Measurements from ENCODE around the gene SLC25A38. TPM values are rescaled to one million over a fixed set of nuclear protein-coding genes. Genes with fewer than 3 reads are reported as not detected.

Gene SLC25A38
- total RNA-seq, 1 donor from 2014 or later = 20.6 TPM

DNA sequence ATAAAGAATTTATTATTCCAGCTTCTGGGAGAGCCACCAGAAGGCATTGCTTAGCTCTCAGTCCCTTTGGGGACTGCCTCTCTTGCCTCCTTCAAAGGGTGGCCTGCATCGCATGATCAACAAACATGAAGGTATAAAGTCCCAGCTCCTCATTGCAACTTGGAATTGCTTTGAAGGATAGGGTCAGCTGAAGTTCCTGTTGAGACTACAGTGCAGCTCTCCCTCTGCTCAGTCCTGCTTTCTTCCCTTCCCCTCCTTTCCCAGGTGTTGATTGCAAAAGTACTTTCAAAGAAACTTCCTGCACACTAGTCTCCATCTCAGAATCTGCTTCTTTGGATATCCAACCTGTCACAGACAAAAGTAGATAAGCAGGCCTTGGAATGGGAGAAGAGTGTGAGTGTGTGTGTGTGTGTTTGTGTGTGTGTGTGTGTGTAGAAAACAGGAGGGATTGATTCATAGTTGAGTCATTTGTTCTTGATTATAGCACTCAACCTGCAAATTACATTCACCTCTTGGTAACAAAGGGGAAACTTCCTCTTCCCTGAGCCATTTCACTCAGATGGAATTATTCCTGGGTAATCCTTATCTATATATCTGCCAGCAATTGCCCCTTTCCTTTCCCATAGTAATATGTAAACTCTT lies 40.0 kb upstream of the SLC25A38 start:
- H3K9me3 ChIP-seq = no peaks in the 10 kb centered on the region
- no peak for TF ChIP-seq POLR2AphosphoS5 (IDR thresholded peaks at IDR 0.05; ENCODE audit: insufficient read depth in 1 of 2, low read depth in 1 of 2)
- TF ChIP-seq, protein P1, sequence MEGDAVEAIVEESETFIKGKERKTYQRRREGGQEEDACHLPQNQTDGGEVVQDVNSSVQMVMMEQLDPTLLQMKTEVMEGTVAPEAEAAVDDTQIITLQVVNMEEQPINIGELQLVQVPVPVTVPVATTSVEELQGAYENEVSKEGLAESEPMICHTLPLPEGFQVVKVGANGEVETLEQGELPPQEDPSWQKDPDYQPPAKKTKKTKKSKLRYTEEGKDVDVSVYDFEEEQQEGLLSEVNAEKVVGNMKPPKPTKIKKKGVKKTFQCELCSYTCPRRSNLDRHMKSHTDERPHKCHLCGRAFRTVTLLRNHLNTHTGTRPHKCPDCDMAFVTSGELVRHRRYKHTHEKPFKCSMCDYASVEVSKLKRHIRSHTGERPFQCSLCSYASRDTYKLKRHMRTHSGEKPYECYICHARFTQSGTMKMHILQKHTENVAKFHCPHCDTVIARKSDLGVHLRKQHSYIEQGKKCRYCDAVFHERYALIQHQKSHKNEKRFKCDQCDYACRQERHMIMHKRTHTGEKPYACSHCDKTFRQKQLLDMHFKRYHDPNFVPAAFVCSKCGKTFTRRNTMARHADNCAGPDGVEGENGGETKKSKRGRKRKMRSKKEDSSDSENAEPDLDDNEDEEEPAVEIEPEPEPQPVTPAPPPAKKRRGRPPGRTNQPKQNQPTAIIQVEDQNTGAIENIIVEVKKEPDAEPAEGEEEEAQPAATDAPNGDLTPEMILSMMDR (IDR thresholded peaks at IDR 0.05) = no peak
- no peak for TF ChIP-seq POLR2A (IDR thresholded peaks at IDR 0.05)
- intact Hi-C loops (cut with DNase I) = no loop called here
- H3K36me3 ChIP-seq = no peaks in the 10 kb centered on the region
- H3K27me3 ChIP-seq = no peaks in the 10 kb centered on the region
- no peak for DNase-seq (ENCODE audit: extremely low spot score in 2 of 2)
- no peak overlapping the region for H3K27ac ChIP-seq
- no peaks in the 10 kb centered on the region for H3K4me1 ChIP-seq
- no peak overlapping the region for H3K4me3 ChIP-seq

DNA sequence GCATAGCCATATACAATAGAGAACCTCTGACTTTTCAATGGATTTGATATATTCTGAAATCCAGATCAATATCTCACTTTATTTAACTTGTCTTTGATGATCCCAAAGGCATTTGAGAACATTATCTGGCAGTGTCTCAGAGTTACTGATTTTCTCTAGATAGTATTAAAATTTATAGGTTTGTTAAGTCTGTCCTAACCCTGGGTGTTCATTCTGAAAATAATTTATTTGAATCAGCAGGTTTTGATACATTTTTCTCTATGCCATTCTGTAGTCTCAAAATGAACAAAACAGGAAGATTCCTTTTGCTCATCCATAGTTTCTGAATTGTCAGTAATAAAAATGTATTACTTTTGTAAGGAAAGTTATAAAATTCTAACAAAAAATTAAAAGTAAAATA lies 39.4 kb upstream of the SLC25A38 start:
- H3K4me1 ChIP-seq = no peaks in the 10 kb centered on the region
- H3K36me3 ChIP-seq = no peaks in the 10 kb centered on the region
- no peaks in the 10 kb centered on the region for H3K27me3 ChIP-seq
- no peaks in the 10 kb centered on the region for H3K9me3 ChIP-seq
- H3K4me3 ChIP-seq = no peak overlapping the region
- TF ChIP-seq, protein P1 (IDR thresholded peaks at IDR 0.05) = no peak
- TF ChIP-seq POLR2AphosphoS5 (IDR thresholded peaks at IDR 0.05; ENCODE audit: insufficient read depth in 1 of 2, low read depth in 1 of 2) (no peak), POLR2A (IDR thresholded peaks at IDR 0.05) (no peak)
- intact Hi-C loops (cut with DNase I) = no loop called here
- no peak for DNase-seq (ENCODE audit: extremely low spot score in 2 of 2)
- H3K27ac ChIP-seq = no peak overlapping the region

DNA sequence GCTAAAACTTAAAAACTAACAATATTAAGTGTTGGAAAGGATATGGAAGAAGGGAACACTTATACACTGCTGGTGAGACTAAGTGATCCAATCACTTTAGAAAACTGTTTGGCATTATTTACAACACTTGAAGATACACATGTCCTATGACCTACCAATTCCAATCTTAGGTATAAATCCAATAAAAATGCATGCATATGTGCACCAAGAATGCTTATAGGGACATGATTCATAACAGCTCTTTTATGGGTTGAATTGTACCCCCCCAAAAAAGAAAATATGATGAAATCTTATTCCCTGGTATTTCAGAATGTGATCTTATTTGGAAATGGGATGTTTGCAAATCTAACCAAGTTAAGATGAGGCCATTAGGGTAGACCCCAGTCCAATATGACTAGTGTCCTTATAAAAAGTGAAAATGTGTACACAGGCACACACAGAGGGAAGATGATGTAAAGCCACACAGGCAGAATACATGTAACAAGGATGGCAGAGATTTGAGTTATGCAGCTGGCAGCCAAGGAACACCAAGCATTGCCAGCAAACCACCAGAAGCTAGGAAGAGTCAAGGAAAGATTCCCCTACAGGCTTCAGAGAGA lies 38.3 kb upstream of the SLC25A38 start:
- intact Hi-C loops (cut with DNase I) = no loop called here
- no peak for DNase-seq (ENCODE audit: extremely low spot score in 2 of 2)
- no peaks in the 10 kb centered on the region for H3K27me3 ChIP-seq
- H3K27ac ChIP-seq = no peak overlapping the region
- H3K4me1 ChIP-seq = no peaks in the 10 kb centered on the region
- no peaks in the 10 kb centered on the region for H3K36me3 ChIP-seq
- no peak overlapping the region for H3K4me3 ChIP-seq
- no peaks in the 10 kb centered on the region for H3K9me3 ChIP-seq
- no peak for TF ChIP-seq POLR2AphosphoS5 (IDR thresholded peaks at IDR 0.05; ENCODE audit: insufficient read depth in 1 of 2, low read depth in 1 of 2)
- no peak for TF ChIP-seq POLR2A (IDR thresholded peaks at IDR 0.05)
- TF ChIP-seq, protein P1 (IDR thresholded peaks at IDR 0.05) = no peak

DNA sequence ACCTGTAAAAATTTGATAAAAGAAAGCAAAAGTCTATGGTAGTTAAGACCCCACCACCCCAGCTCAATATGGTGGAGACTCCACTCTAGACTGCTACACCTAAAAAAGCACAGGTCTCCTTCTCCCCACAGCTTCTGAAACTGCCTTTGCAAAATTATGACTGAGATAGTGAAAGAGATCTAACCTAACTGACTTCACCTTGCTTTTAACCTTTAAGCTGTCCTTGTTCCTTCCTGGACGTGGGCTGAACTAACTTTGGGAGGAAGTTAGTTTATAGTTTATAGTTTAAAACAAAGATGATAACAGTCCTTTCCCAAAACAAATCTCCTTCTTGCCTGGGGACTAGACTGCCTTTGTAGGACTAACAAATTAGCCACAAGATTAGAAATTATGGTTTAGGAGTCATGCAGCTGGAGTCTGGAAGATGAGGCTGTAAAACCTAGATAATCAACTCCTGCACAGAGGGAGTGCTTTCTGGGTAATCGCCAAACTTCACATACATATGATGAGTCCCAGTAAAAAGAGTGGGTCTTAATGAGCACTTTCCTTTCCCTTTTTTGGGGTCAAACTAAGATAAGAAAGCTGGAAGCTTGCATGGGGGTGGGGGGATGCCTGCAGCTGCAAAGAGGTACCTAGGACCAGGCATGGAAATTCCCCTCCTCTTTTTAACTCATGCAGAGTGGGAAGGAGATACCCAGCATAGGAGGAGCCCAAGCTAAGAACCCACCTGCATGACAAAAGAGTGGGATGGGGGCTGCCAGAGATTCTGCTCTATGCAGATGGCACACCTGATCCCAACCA lies 36.2 kb upstream of the SLC25A38 start:
- H3K4me3 ChIP-seq = no peak overlapping the region
- intact Hi-C loops (cut with DNase I) = no loop called here
- H3K36me3 ChIP-seq = no peaks in the 10 kb centered on the region
- no peaks in the 10 kb centered on the region for H3K9me3 ChIP-seq
- H3K27me3 ChIP-seq = no peaks in the 10 kb centered on the region
- no peaks in the 10 kb centered on the region for H3K4me1 ChIP-seq
- no peak for DNase-seq (ENCODE audit: extremely low spot score in 2 of 2)
- no peak overlapping the region for H3K27ac ChIP-seq
- TF ChIP-seq, protein P1 (IDR thresholded peaks at IDR 0.05) = no peak
- TF ChIP-seq POLR2AphosphoS5 (IDR thresholded peaks at IDR 0.05; ENCODE audit: insufficient read depth in 1 of 2, low read depth in 1 of 2) (no peak), POLR2A (IDR thresholded peaks at IDR 0.05) (no peak)

DNA sequence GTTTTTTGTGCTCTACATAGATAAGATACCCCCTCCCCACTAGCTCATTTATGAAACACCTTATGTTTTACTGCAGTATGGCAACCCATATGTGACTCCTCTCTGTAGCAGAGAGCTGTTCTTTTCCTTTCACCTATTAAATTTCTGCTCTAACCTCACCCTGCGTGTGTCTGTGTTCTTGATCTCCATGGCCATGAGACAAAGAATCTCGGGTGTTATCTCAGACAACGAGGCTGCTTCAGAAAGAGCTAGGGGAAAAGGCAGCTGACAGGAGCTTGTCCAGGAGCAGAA lies 35.6 kb upstream of the SLC25A38 start:
- TF ChIP-seq POLR2AphosphoS5 (IDR thresholded peaks at IDR 0.05; ENCODE audit: insufficient read depth in 1 of 2, low read depth in 1 of 2) (no peak), POLR2A (IDR thresholded peaks at IDR 0.05) (no peak)
- TF ChIP-seq, protein P1 (IDR thresholded peaks at IDR 0.05) = no peak
- intact Hi-C loops (cut with DNase I) = no loop called here

More for the DNA sequence above, 35.6 kb upstream of the SLC25A38 start:
- DNase-seq (ENCODE audit: extremely low spot score in 2 of 2) = no peak
- Histone ChIP-seq H3K4me1 (no peaks in the 10 kb centered on the region), H3K36me3 (no peaks in the 10 kb centered on the region), H3K27me3 (no peaks in the 10 kb centered on the region), H3K27ac (no peak overlapping the region), H3K4me3 (no peak overlapping the region), H3K9me3 (no peaks in the 10 kb centered on the region)

All from vagina (tissue), 2 donors.